ENCODE results near the gene TMEM171.

Gene TMEM171

GRCh38 chr5:73120222-73121118, at the start of gene TMEM171:
TMEM171 (plus strand) TSS chr5:73120575; CDS start chr5:73123374, 2,799 bp downstream.
- DNase-seq: no peak

GRCh38 chr5:73081093-73081492, 39.3 kb upstream of the TMEM171 start:
- DNase-seq: no peak

- no peak for DNase-seq
These were observed 32.3 kb upstream of the TMEM171 start for GRCh38 chr5:73088026-73088425.

- DNase-seq: no peak
These were observed 26.4 kb upstream of the TMEM171 start for GRCh38 chr5:73093943-73094342.

GRCh38 chr5:73094415-73094814, 26.0 kb upstream of the TMEM171 start:
- DNase-seq: no peak

GRCh38 chr5:73095564-73096238, 24.7 kb upstream of the TMEM171 start:
- no peak for DNase-seq

GRCh38 chr5:73096239-73096575, 24.2 kb upstream of the TMEM171 start:
- DNase-seq: no peak

- DNase-seq: no peak
These were observed 22.6 kb upstream of the TMEM171 start for GRCh38 chr5:73097740-73098139.

- no peak for DNase-seq
These were observed 20.3 kb upstream of the TMEM171 start for GRCh38 chr5:73100109-73100508.

- DNase-seq: no peak
These were observed 16.5 kb upstream of the TMEM171 start for GRCh38 chr5:73103870-73104299.

- no peak for DNase-seq
These were observed 16.0 kb upstream of the TMEM171 start for GRCh38 chr5:73104326-73104725.

- no peak for DNase-seq
These were observed 14.0 kb upstream of the TMEM171 start for GRCh38 chr5:73106335-73106734.

GRCh38 chr5:73110190-73110589, 10.2 kb upstream of the TMEM171 start:
- no peak for DNase-seq

- DNase-seq: no peak
These were observed 8.8 kb upstream of the TMEM171 start for GRCh38 chr5:73111536-73111935.

GRCh38 chr5:73112359-73112758, 8.0 kb upstream of the TMEM171 start:
- DNase-seq: no peak

GRCh38 chr5:73114044-73114688, 6.2 kb upstream of the TMEM171 start:
- DNase-seq: no peak

GRCh38 chr5:73115399-73116051, 4.8 kb upstream of the TMEM171 start:
- DNase-seq: no peak

- no peak for DNase-seq
These were observed 3.9 kb upstream of the TMEM171 start for GRCh38 chr5:73116506-73116905.

GRCh38 chr5:73117088-73117740, 3.2 kb upstream of the TMEM171 start:
- no peak for DNase-seq

- DNase-seq: no peak
These were observed 1.9 kb upstream of the TMEM171 start for GRCh38 chr5:73118391-73118973.

- no peak for DNase-seq
These were observed 771 bp upstream of the TMEM171 start for GRCh38 chr5:73119451-73120157.

- DNase-seq: no peak
These were observed 716 bp downstream of the TMEM171 start for GRCh38 chr5:73121119-73121463.
